GM21423 (cell line): Measurements from ENCODE around the gene CASP9.

Source experiments
- ATAC-seq: cut with Tn5 transposase; IDR thresholded peaks from one replicate; pipeline ENCODE4 v1.9.1; 2021; ENCODE audit warnings: mild to moderate bottlenecking, moderate library complexity; ENCODE audit not compliant: unreplicated experiment

CASP9 gene

GRCh38 chr1:15449567-15449966 is 74.4 kb downstream of the CASP9 start:
- ATAC-seq = no peak

GRCh38 chr1:15448877-15449462 is 75.0 kb downstream of the CASP9 start:
- no peak for ATAC-seq

DNA sequence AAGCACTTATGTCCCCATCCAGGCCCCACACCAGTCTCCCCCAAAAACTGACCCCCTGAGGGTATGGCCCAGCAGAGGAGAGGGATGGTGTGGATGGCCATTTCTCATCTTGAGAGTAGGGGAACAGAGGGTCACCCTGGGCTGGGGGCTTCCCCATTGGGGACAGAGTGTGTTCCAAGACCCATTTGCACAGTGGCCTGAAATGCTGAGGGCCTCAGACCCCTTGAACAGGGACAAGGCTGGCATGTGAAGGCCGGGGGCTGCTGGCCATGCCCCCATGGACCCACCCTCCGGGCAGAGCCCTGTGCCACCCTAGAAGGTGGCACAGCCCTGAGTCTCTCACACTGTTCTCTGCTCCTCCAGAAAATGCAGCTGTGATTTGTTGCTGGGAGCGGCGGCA is 77.8 kb downstream of the CASP9 start:
- no peak for ATAC-seq

DNA sequence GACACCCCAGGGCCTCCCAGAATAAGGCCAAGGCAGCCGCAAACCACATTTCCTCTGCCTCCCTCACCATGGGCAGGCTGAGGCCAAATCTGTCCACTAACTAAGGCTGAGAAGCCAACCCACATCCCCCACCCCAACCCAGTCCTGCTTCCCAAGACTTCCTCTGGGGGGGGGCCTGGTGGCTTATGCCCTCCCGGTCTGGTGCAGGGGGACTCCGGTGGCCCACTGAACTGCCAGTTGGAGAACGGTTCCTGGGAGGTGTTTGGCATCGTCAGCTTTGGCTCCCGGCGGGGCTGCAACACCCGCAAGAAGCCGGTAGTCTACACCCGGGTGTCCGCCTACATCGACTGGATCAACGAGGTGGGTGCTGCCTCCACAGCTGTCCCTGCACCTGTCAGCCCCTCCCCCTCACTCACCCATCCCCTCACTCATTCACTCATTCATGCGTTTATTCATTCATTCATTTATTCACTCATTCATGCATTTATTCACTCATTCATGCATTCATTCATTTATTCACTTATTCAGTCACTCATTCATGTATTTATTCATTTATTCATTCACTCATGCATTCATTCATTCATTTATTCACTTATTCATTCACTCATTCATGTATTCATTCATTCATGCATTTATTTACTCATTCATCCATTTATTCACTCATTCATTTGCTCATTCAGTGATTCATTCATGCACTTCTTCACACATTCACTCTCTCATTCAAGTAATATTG is 78.5 kb downstream of the CASP9 start:
- no peak for ATAC-seq

- no peak for ATAC-seq
These were observed 79.3 kb downstream of the CASP9 start for GRCh38 chr1:15444468-15445389.

GRCh38 chr1:15443281-15443680 is 80.7 kb downstream of the CASP9 start:
- ATAC-seq = no peak

GRCh38 chr1:15442759-15443158 is 81.3 kb downstream of the CASP9 start:
- no peak for ATAC-seq

DNA sequence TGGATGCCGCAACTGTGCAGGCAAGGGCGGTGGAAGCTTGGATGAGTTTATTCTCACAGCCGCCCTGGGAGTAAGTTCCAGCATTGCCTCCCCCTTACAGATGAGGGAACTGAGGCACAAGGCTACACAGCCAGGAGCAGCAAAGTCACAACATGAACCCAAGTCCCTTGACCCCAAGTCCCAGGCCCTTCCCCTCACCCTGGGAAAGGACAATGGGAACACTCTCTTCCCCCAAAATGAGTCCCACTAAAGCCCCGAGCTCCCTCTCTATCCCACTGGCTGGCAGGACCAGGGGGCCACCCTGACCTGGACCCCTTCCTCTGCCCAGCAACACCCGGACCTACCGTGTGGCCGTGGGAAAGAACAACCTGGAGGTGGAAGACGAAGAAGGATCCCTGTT is 81.9 kb downstream of the CASP9 start:
- no peak for ATAC-seq
